ENCODE measurements around the gene GNG2.
A peak's percentile ranks its signal among the peaks of the same experiment; 100 is the strongest.

Gene GNG2

GRCh38 chr14:51993285-51993920 lies 133.0 kb downstream of the GNG2 start:
- H3K36me3 ChIP-seq (ENCODE audit: control insufficient read depth, insufficient read depth, low read length), result peaks cover 6% of the 10 kb centered on the region
- no peak for DNase-seq (ENCODE audit: extremely low read depth, insufficient read length)
- H3K4me3 ChIP-seq (replicated peaks; ENCODE audit: low read depth, low read length), result no peak overlapping the region
- H3K27me3 ChIP-seq (replicated peaks; ENCODE audit: control insufficient read depth, insufficient read depth, low read length), result no peaks in the 10 kb centered on the region
- TF ChIP-seq CTCF (IDR thresholded peaks at IDR 0.05; ENCODE audit: insufficient read depth, low read length, poor library complexity, severe bottlenecking), result no peak

GRCh38 chr14:51996148-51996746 lies 135.8 kb downstream of the GNG2 start:
- Histone ChIP-seq H3K27me3 (replicated peaks; ENCODE audit: control insufficient read depth, insufficient read depth, low read length) (no peaks in the 10 kb centered on the region), H3K4me3 (replicated peaks; ENCODE audit: low read depth, low read length) (no peak overlapping the region), H3K36me3 (ENCODE audit: control insufficient read depth, insufficient read depth, low read length) (peaks cover 7% of the 10 kb centered on the region)
- no peak for DNase-seq (ENCODE audit: extremely low read depth, insufficient read length)
- peak; percentile 58 for TF ChIP-seq CTCF (IDR thresholded peaks at IDR 0.05; ENCODE audit: insufficient read depth, low read length, poor library complexity, severe bottlenecking)

- H3K4me3 ChIP-seq (replicated peaks; ENCODE audit: low read depth, low read length), result no peak overlapping the region
- no peak for DNase-seq (ENCODE audit: extremely low read depth, insufficient read length)
- peaks cover 13% of the 10 kb centered on the region for H3K36me3 ChIP-seq (ENCODE audit: control insufficient read depth, insufficient read depth, low read length)
- H3K27me3 ChIP-seq (replicated peaks; ENCODE audit: control insufficient read depth, insufficient read depth, low read length), result no peaks in the 10 kb centered on the region
- no peak for TF ChIP-seq CTCF (IDR thresholded peaks at IDR 0.05; ENCODE audit: insufficient read depth, low read length, poor library complexity, severe bottlenecking)
Observed at GRCh38 chr14:51998348-51998747, 137.9 kb downstream of the GNG2 start.

- DNase-seq (ENCODE audit: extremely low read depth, insufficient read length), result no peak
- no peaks in the 10 kb centered on the region for H3K27me3 ChIP-seq (replicated peaks; ENCODE audit: control insufficient read depth, insufficient read depth, low read length)
- H3K36me3 ChIP-seq (ENCODE audit: control insufficient read depth, insufficient read depth, low read length), result peaks cover 16% of the 10 kb centered on the region
- TF ChIP-seq CTCF (IDR thresholded peaks at IDR 0.05; ENCODE audit: insufficient read depth, low read length, poor library complexity, severe bottlenecking), result no peak
- no peak overlapping the region for H3K4me3 ChIP-seq (replicated peaks; ENCODE audit: low read depth, low read length)
Observed at GRCh38 chr14:51999084-51999483, 138.7 kb downstream of the GNG2 start.

- no peak for DNase-seq (ENCODE audit: extremely low read depth, insufficient read length)
- H3K4me3 ChIP-seq (replicated peaks; ENCODE audit: low read depth, low read length), result no peak overlapping the region
- TF ChIP-seq CTCF (IDR thresholded peaks at IDR 0.05; ENCODE audit: insufficient read depth, low read length, poor library complexity, severe bottlenecking), result no peak
- H3K27me3 ChIP-seq (replicated peaks; ENCODE audit: control insufficient read depth, insufficient read depth, low read length), result no peaks in the 10 kb centered on the region
- peaks cover 18% of the 10 kb centered on the region for H3K36me3 ChIP-seq (ENCODE audit: control insufficient read depth, insufficient read depth, low read length)
Observed at GRCh38 chr14:52000019-52000582, 139.7 kb downstream of the GNG2 start.
